ENCODE results near the gene GSTK1. TPM values are rescaled to one million over a fixed set of nuclear protein-coding genes. Genes with fewer than 3 reads are reported as not detected.

The GSTK1 gene
- total and polyA plus RNA-seq, 10 of the 15 experiments (the other 5 are each of a cell fraction or from before 2014, with no cell fraction given): 76.2 to 166 (median 127) TPM

GRCh38 chr7:143221286-143221685, 42.0 kb upstream of the GSTK1 start (continued):
- TF ChIP-seq E4F1 (IDR thresholded peaks at IDR 0.05; ENCODE audit: borderline replicate concordance, partially characterized antibody) (no peak), BACH1 (IDR thresholded peaks at IDR 0.05; ENCODE audit: borderline replicate concordance) (no peak), RBBP5 (conservative IDR thresholded peaks at IDR 0.05) (no peak), DPF2 (IDR thresholded peaks at IDR 0.05) (no peak), ZSCAN29 (IDR thresholded peaks at IDR 0.05) (no peak), YBX1 (IDR thresholded peaks at IDR 0.05) (no peak), NBN (IDR thresholded peaks at IDR 0.05) (no peak), CHD4 (IDR thresholded peaks at IDR 0.05) (no peak)

DNA sequence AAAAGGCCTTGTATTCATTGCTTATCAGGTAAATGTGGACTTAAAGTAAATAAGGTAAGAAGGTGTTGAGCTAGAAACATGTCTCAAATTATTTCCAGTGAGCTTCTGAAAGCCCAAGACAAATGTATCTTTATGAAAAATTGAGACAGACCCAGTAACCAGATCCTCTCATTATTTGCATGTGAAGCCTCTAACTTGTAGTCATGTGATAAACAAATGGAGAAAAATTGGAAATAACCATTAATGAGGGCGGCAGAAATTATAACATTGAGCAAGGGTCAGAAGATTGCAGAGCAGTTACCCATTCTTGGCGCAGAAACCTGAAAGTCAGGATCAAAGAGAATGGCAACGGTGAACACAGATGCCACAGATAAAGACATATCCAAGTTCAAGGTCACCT, 41.5 kb upstream of the GSTK1 start, which contains the start of gene TAS2R40:
Gene TAS2R40, plus strand, starts transcription at position 301 of the 400 bp plus-strand sequence. Its CDS starts 42 bp downstream, at position 343.
- POLR2A ChIA-PET: no interaction called here
- BruUV-seq (replicated peaks): no TSS peak

More for the DNA sequence above, 41.5 kb upstream of the GSTK1 start, which contains the start of gene TAS2R40:
- no peak within 1 kb of the TSS for H2AFZ ChIP-seq (ENCODE audit: control insufficient read depth, low read depth, low read length)
- no peak for TF ChIP-seq NR2C2 (IDR thresholded peaks at IDR 0.05; ENCODE audit: borderline replicate concordance, control insufficient read depth, insufficient read length, low read depth)
- TF ChIP-seq, protein P1, sequence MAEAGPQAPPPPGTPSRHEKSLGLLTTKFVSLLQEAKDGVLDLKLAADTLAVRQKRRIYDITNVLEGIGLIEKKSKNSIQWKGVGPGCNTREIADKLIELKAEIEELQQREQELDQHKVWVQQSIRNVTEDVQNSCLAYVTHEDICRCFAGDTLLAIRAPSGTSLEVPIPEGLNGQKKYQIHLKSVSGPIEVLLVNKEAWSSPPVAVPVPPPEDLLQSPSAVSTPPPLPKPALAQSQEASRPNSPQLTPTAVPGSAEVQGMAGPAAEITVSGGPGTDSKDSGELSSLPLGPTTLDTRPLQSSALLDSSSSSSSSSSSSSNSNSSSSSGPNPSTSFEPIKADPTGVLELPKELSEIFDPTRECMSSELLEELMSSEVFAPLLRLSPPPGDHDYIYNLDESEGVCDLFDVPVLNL (IDR thresholded peaks at IDR 0.05; ENCODE audit: low read depth, low read length): no peak
- no peak for TF ChIP-seq ZNF217 (IDR thresholded peaks at IDR 0.05)
- TF ChIP-seq HDAC2 (IDR thresholded peaks at IDR 0.05): no peak
- no peak for TF ChIP-seq POLR2AphosphoS5 (IDR thresholded peaks at IDR 0.05; ENCODE audit: low read length)
- no peak for TF ChIP-seq POLR2AphosphoS2 (IDR thresholded peaks at IDR 0.05; ENCODE audit: low read depth, low read length)
- no peak for TF ChIP-seq PAX5 (IDR thresholded peaks at IDR 0.05; ENCODE audit: borderline replicate concordance, low read depth, low read length)
- WGBS (ENCODE audit: insufficient coverage, insufficient replicate concordance, low lambda C conversion rate, missing lambda C conversion rate): 43% methylated on average over 3 of the region's 3 CpGs
- ChIA-PET CTCF (interaction anchor here (0.7 to 11.5 kb wide), 2 partner anchors 214 to 516 kb away, joined by 3 to 434 read pairs; no protein-coding TSS in a partner anchor), SMC1A (ENCODE audit: uncharacterized antibody, unreplicated experiment) (interaction anchor here (1.1 to 2.2 kb wide), 3 partner anchors 19 to 221 kb away, joined by 4 to 7 read pairs (median 5); no protein-coding TSS in a partner anchor), RAD21 (ENCODE audit: unreplicated experiment) (interaction anchor here (2.8 kb wide), 1 partner anchor 213 kb away, joined by 10 read pairs; no protein-coding TSS in a partner anchor)
- intact Hi-C loops (cut with micrococcal nuclease; ENCODE audit: unreplicated experiment): no loop called here
- H3K4me1 ChIP-seq (ENCODE audit: control insufficient read depth, insufficient read depth, low read length): no peaks in the 10 kb centered on the region
- H3K9ac ChIP-seq (ENCODE audit: control insufficient read depth, insufficient read depth, low read length): no peak within 1 kb of the TSS
- no peak for DNase-seq (ENCODE audit: low read depth, low spot score)
- ATAC-seq: no peak
- no peaks in the 10 kb centered on the region for H4K20me1 ChIP-seq (ENCODE audit: control insufficient read depth, insufficient read depth)
- H3K79me2 ChIP-seq (ENCODE audit: control insufficient read depth, insufficient read depth, low read length): no peaks in the 10 kb centered on the region
- peaks cover 0 to 6% of the 10 kb centered on the region in 2 experiments for H3K27me3 ChIP-seq (replicated peaks in 1 of 2; ENCODE audit: control insufficient read depth in 2 of 2, insufficient read depth in 2 of 2, low read length in 1 of 2)
- H3K36me3 ChIP-seq (ENCODE audit: control insufficient read depth in 2 of 2, insufficient read depth in 2 of 2, low read length in 1 of 2): no peaks in the 10 kb centered on the region
- FAIRE-seq: no peak
- H3K27ac ChIP-seq (ENCODE audit: control insufficient read depth, insufficient read depth): no peak within 1 kb of the TSS
- H3K4me2 ChIP-seq (ENCODE audit: control insufficient read depth, insufficient read depth): no peak within 1 kb of the TSS
- no peak within 1 kb of the TSS for H3K4me3 ChIP-seq
- H3K9me3 ChIP-seq (replicated peaks; ENCODE audit: control insufficient read depth, insufficient read depth, low read length): no peaks in the 10 kb centered on the region
- in situ Hi-C loops (cut with MboI): no loop called here
